GM15510 (cell line): ENCODE results near the gene TEPSIN.

Experiments
- POLR2A ChIP-seq: IDR thresholded peaks from 3 replicates; pipeline ENCODE4 v1.6.1; 2011; ENCODE audit warnings: borderline replicate concordance; ENCODE audit not compliant: insufficient read length; ENCODE audit errors: extremely low read depth

Gene TEPSIN

DNA sequence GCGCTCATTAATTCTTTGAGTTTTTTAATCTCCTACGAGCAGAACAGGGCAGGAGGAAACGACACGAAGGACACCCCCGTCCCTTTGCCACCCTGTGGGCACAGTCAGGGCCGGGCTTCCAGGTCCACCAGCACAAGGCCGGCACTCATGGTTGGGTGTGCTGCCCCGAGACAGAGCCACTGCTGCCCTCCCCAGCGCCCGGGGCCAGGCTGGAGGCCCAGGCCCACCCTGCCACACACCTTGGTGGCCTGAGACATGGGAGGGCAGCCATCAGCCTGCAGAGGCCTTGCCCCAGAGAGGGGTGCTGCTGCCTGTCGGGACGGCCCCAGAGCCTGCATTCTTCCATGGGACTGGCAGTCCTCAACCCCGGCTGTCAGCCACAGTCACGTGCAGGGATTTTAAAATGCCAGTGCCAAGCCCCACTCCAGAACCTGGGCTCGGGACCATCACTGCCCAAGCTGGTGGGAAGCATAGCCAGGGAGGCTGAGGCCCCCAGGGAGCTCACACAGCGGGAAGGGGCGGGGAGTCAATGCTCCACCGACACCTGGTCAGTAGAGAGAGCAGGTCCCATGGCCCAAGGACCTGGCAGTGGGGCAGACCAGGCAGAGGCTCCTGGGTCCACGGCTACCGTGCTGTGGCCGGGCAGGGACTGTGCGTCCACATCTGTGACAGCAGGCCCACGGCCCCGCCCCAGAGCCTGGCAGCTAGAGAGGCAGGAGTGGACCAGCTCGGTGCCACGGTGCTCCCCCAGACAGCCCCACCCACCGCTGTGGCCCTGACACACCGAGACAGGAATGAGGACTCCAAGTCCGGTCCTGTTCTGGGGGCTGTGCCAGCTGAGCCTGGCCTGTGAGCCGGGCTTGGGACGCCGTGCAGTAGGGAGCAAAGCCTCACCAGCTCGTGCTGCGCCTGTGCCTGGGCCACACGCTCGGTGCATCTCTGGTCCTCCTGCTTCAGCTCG lies 43.6 kb downstream of the TEPSIN start:
- no peak for TF ChIP-seq POLR2A

GRCh38 chr17:81194225-81194760 lies 44.6 kb downstream of the TEPSIN start:
- no peak for TF ChIP-seq POLR2A

DNA sequence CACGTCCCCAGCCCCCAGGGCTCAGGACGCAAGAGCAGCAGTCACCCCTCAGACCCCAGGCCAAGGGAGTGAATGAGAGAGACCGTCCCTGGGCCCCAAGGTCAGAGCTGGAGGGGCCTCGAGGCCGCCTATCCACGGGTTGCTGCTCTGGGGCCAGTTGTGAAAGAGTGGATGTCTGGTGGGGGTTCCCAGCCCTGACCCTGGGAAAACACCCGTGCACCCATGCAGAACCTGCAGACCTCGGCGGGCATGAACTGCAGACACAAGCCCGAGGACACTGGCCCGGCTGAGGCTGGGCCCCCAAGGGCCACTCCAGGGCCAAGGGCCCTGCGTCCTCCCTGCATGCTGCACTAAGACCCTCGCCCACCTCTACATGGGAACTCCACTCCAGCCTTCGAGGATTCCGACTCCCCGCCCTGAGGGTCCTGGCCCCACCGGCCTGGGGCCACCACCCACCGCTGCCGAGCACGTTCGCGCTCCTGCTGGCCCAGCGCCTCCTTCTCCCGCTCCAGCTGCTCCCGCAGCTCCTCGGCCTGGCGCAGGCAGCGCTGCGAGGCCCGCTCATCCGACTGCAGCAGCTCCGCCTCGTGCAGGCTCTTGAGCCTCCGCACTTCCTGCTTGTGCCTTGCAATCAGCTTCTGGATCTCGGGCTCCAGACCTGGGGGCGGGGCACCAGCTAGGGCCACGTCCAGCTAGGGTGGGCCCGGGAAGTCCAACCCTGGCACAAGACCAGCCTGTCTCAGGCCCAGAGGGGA lies 45.2 kb downstream of the TEPSIN start:
- TF ChIP-seq POLR2A, result no peak

- TF ChIP-seq POLR2A, result no peak
Observed at GRCh38 chr17:81193051-81193410, 45.8 kb downstream of the TEPSIN start.

- TF ChIP-seq POLR2A, result no peak
Observed at GRCh38 chr17:81192386-81193050, 46.3 kb downstream of the TEPSIN start.

- no peak for TF ChIP-seq POLR2A
Observed at GRCh38 chr17:81191646-81192045, 47.2 kb downstream of the TEPSIN start.

GRCh38 chr17:81191116-81191515 lies 47.7 kb downstream of the TEPSIN start:
- TF ChIP-seq POLR2A, result no peak

DNA sequence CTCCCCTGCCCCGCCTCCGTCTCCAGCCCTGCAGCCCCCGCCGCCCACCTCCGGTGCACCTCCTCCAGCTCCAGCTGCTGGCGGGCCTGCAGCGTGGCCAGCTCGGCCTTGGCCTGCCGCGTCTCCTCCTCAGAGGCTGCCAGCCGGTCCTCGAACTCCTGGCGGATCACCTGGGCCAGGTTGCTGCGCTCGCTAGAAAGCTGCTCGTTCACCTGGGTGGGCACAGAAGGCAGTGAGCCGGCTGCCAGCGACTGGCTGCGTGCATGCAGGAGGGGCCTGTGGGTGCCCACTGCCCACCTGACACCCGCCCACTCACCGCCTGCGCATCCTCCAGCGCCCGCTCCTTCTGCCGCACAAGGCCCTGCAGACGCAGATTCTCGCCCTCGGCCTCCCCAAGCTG lies 48.3 kb downstream of the TEPSIN start:
- TF ChIP-seq POLR2A, result no peak

DNA sequence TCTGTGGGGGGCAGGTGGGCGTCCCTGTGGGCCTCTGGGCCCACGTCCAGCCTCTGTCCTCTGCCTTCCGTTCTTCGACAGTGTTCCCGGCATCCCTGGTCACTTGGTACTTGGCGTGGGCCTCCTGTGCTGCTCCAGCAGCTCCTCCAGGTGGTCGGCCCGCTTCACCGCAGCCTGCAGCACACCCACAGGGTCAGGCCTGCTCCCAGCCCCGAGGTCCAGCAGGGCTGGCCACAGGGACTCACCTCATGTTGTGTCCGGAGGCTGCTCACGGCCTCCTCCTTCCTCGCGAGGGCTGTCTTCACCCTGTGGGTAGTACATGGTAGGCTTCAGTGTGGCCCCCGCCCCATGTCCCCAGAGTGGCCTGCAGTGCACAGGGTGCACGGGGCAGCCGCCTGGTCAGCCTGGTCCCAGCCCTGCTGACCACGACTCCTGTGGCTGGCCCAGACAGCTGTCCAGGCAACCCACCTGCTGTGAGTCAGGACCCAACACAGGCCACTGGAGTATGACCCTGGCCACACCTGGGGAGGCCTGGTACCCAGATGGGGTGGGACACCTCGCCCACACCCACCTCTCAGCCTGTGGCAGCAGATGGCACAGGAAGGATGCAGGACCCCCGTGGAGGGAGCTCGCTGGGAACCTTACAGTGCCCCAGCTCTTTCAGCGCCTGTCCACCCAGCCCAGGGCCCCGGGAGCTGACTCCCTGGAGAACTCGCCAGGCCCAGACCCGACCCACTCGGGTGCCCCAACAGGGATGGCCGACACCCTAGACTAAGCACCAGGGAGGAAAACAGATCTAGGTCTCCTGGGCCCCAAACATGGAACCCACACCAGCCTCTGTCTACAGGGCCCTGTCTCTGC lies 49.0 kb downstream of the TEPSIN start:
- TF ChIP-seq POLR2A, result no peak

- TF ChIP-seq POLR2A, result no peak
Observed at GRCh38 chr17:81189016-81189415, 49.8 kb downstream of the TEPSIN start.

DNA sequence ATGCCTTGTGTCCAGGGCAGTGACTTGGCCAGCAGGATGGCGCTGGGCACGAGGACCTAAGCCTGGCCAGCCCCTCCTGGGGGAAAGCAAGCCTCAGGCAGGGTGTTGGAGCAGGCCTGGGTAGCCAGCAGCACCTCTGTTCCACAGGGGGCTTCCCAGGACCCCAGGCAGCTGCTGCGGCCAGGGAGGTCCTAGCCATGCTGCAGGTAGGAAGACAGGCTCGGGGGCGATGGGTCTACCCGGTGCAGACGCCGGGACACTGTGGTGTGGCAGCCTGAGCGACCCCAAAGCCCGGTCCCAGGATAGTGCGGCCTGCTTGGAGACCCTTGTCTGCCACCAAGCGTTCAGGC lies 50.4 kb downstream of the TEPSIN start:
- no peak for TF ChIP-seq POLR2A

GRCh38 chr17:81187586-81188490 lies 51.0 kb downstream of the TEPSIN start:
- no peak for TF ChIP-seq POLR2A

DNA sequence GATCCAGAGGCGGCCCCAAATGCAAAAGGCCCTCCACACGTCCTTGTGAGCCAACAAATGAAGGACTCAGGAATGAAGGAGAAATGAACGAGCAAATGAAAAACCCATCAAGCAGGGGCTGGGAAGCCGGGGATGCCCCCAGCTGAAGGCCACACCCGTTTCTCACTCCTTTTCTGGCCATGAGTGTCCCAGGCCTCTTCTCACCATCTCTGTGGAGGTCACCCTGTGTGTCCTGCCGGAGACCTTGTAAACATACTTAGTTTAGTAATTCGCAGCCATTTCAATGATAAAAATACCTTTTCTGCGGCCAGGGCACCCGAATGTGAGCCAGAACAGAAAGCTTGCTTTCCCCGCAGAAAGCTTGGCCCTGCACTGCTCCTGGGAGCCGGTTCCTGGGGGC lies 51.7 kb downstream of the TEPSIN start:
- TF ChIP-seq POLR2A, result no peak
